C4-2B (cell line): ENCODE measurements around the gene TNNC1.

Experiments
- CTCF ChIP-seq: fragments of 450-650 bp; conservative IDR thresholded peaks from 2 replicates; pipeline ENCODE4 v1.5.1; 2017; ENCODE audit warnings: mild to moderate bottlenecking
- ZFX ChIP-seq: fragments of 450-650 bp; IDR thresholded peaks from 2 replicates; pipeline ENCODE4 v1.6.1; 2017

DNA sequence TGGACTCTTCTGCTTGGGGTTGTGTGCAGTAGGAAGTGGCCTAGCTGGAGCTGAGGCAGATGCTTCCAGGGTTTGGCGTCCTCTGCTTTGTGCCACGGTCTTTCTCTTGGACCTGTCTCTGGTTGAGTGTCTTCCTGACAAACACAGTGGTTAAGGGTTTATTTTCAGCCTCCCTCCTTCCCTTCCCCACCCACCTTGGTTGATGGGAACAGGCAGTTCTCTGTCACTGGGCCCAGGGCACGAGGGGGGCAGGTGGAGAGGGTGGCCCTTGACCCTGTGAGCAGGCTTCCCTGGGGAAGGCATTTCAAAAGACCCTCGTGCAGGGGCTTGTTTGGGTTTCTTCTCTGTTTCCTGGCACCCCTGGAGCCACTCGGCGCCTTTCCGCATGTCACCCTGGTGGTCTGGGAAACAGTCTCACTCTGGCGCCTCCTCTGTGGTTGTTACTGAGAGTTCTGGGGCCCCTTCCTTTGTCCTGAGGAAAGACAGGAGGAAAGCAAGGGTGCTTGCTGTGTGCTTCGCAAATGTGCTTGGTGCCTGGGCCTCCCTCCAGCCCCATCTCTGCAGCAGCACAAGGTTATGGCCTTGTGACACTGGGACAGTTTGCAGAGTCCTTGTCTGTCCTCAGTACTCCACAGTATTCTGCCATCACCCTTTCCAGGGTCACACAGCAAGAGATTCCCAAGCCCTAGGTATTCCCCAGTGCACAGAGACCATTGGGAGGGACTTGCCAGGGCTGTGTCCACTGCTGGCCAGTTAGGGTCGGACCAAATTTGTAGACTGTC is 31.0 kb upstream of the TNNC1 start:
- TF ChIP-seq CTCF (no peak), ZFX (no peak)
